ENCODE measurements around the gene VSIG2. TPM values are rescaled to one million over a fixed set of nuclear protein-coding genes. Genes with fewer than 3 reads are reported as not detected.

VSIG2 gene
- total and polyA plus RNA-seq, 2 donors (not counting 3 experiments of a cell fraction or from before 2014, with no cell fraction given), result 1.2 to 7.0 TPM

GRCh38 chr11:124751391-124751740 is 689 bp downstream of the VSIG2 start:
- intact Hi-C loops (cut with micrococcal nuclease) (no loop called here), dilution Hi-C loops (cut with MboI; ENCODE audit: extremely low pct_ligation_motif_present, low sequenced_read_pairs) (no loop called here)
- TF ChIP-seq CTCF (IDR thresholded peaks at IDR 0.05; ENCODE audit: extremely low read depth in 1 of 2, insufficient read depth in 1 of 2, low read depth in 1 of 2, low read length in 2 of 2) (no peak), JUN (IDR thresholded peaks at IDR 0.05; ENCODE audit: borderline replicate concordance, insufficient read depth, insufficient read length, low read depth) (no peak), FOS (IDR thresholded peaks at IDR 0.05; ENCODE audit: borderline replicate concordance, insufficient read depth, low read length) (no peak), MAX (IDR thresholded peaks at IDR 0.05; ENCODE audit: insufficient read depth, insufficient read length) (no peak), EZH2 (IDR thresholded peaks at IDR 0.05; ENCODE audit: borderline replicate concordance, low read depth, low read length, severe bottlenecking) (no peak), GATA2 (IDR thresholded peaks at IDR 0.05; ENCODE audit: insufficient read depth, insufficient read length, low read depth, low read length) (no peak), MYC (IDR thresholded peaks at IDR 0.05; ENCODE audit: low read depth, low read length) (no peak), POLR2AphosphoS5 (IDR thresholded peaks at IDR 0.05; ENCODE audit: insufficient read depth, low read depth, low read length) (no peak), POLR2A (IDR thresholded peaks at IDR 0.05; ENCODE audit: low read depth, low read length) (no peak)
- FAIRE-seq (no peak), DNase-seq (ENCODE audit: low read depth, low spot score) (no peak)
- peaks cover 19 to 32% of the 10 kb centered on the region in 2 experiments for H3K36me3 ChIP-seq (ENCODE audit: control insufficient read depth in 2 of 2, extremely low read depth in 1 of 2, insufficient read depth in 2 of 2, low read length in 2 of 2)
- no peaks in the 10 kb centered on the region for H4K20me1 ChIP-seq (replicated peaks; ENCODE audit: control insufficient read depth, extremely low read depth, insufficient read depth, low read length)
- CTCF ChIA-PET, result interaction anchor here (0.5 to 16.9 kb wide), 4 partner anchors 9 to 116 kb away, joined by 3 to 301 read pairs (median 136); partner anchors contain the start of genes ESAM, SIAE and SPA17
- no peak overlapping the region for H3K4me3 ChIP-seq (replicated peaks in 1 of 3; ENCODE audit: insufficient read depth in 1 of 3, low read depth in 1 of 3, low read length in 3 of 3)
- peaks cover 9% of the 10 kb centered on the region for H3K79me2 ChIP-seq (ENCODE audit: control insufficient read depth, insufficient read depth, low read length)
- POLR2A ChIA-PET, result no interaction called here
- H3K27ac ChIP-seq (ENCODE audit: insufficient read depth, low read depth, low read length), result no peak overlapping the region
- no peak overlapping the region for H2AFZ ChIP-seq (ENCODE audit: low read depth, low read length)
- H3K9me3 ChIP-seq (replicated peaks; ENCODE audit: control insufficient read depth, insufficient read depth, low read length), result no peaks in the 10 kb centered on the region
- no TSS peak for BruUV-seq (replicated peaks)
- no peaks in the 10 kb centered on the region for H3K27me3 ChIP-seq (ENCODE audit: control insufficient read depth in 2 of 2, insufficient read depth in 2 of 2, low read length in 2 of 2)
- peaks cover 71% of the 10 kb centered on the region for H3K4me1 ChIP-seq (ENCODE audit: control insufficient read depth, extremely low read depth, insufficient read depth, low read length)
- no peak overlapping the region for H3K9ac ChIP-seq (replicated peaks; ENCODE audit: extremely low read depth, insufficient read depth, low read length)
- no peak overlapping the region for H3K4me2 ChIP-seq (ENCODE audit: insufficient read depth, low read length)
- H3K9me1 ChIP-seq (replicated peaks; ENCODE audit: control insufficient read depth, extremely low read depth, insufficient read depth, low read length), result no peaks in the 10 kb centered on the region
